ENCODE measurements around the gene RYR2.
"Not testable (repeated sequence)": the region's sequence is repeated elsewhere in the genome, so short reads cannot be mapped to it uniquely, and the experiment has no call there.

- not testable (repeated sequence) for TF ChIP-seq TCF4 (CRISPR knock-in tag; IDR thresholded peaks at IDR 0.05; ENCODE audit: borderline replicate concordance); CREB5 (CRISPR knock-in tag; IDR thresholded peaks at IDR 0.05; ENCODE audit: low read depth); ZC3H10 (CRISPR knock-in tag; IDR thresholded peaks at IDR 0.05); CSDC2 (CRISPR knock-in tag; IDR thresholded peaks at IDR 0.05); ZNF565 (CRISPR knock-in tag; conservative IDR thresholded peaks at IDR 0.05; ENCODE audit: low read depth); RARB (CRISPR knock-in tag; IDR thresholded peaks at IDR 0.05); ARNTL (CRISPR knock-in tag; IDR thresholded peaks at IDR 0.05; ENCODE audit: borderline replicate concordance, low read depth)
- TF ChIP-seq, protein P1, sequence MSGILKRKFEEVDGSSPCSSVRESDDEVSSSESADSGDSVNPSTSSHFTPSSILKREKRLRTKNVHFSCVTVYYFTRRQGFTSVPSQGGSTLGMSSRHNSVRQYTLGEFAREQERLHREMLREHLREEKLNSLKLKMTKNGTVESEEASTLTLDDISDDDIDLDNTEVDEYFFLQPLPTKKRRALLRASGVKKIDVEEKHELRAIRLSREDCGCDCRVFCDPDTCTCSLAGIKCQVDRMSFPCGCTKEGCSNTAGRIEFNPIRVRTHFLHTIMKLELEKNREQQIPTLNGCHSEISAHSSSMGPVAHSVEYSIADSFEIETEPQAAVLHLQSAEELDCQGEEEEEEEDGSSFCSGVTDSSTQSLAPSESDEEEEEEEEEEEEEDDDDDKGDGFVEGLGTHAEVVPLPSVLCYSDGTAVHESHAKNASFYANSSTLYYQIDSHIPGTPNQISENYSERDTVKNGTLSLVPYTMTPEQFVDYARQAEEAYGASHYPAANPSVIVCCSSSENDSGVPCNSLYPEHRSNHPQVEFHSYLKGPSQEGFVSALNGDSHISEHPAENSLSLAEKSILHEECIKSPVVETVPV (CRISPR knock-in tag; IDR thresholded peaks at IDR 0.05) = not testable (repeated sequence)
- TF ChIP-seq, protein P2, sequence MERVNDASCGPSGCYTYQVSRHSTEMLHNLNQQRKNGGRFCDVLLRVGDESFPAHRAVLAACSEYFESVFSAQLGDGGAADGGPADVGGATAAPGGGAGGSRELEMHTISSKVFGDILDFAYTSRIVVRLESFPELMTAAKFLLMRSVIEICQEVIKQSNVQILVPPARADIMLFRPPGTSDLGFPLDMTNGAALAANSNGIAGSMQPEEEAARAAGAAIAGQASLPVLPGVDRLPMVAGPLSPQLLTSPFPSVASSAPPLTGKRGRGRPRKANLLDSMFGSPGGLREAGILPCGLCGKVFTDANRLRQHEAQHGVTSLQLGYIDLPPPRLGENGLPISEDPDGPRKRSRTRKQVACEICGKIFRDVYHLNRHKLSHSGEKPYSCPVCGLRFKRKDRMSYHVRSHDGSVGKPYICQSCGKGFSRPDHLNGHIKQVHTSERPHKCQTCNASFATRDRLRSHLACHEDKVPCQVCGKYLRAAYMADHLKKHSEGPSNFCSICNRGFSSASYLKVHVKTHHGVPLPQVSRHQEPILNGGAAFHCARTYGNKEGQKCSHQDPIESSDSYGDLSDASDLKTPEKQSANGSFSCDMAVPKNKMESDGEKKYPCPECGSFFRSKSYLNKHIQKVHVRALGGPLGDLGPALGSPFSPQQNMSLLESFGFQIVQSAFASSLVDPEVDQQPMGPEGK (CRISPR knock-in tag; IDR thresholded peaks at IDR 0.05; ENCODE audit: borderline replicate concordance) = not testable (repeated sequence)
Measured at GRCh38 chr1:237603036-237603568, 561.1 kb downstream of the RYR2 start.
